KG1 (cell line): Measurements from ENCODE around the gene NCOR1.
"Not testable (repeated sequence)": the region's sequence is repeated elsewhere in the genome, so short reads cannot be mapped to it uniquely, and the experiment has no call there.

ENCODE experiments used
- DNase-seq: peaks from one replicate; lab custom pipeline; 2025; lab: John Stamatoyannopoulos, UW

NCOR1 gene

GRCh38 chr17:16215273-16215964 lies at the start of gene NCOR1:
Gene NCOR1 (minus strand): TSS chr17:16215534. CDS start chr17:16194569, 20,965 bp downstream.
- DNase-seq, result peak; percentile 76

GRCh38 chr17:16262201-16262600 lies 46.9 kb upstream of the NCOR1 start:
- no peak for DNase-seq

GRCh38 chr17:16261049-16261448 lies 45.7 kb upstream of the NCOR1 start:
- no peak for DNase-seq

GRCh38 chr17:16259926-16260325 lies 44.6 kb upstream of the NCOR1 start:
- DNase-seq, result no peak

DNA sequence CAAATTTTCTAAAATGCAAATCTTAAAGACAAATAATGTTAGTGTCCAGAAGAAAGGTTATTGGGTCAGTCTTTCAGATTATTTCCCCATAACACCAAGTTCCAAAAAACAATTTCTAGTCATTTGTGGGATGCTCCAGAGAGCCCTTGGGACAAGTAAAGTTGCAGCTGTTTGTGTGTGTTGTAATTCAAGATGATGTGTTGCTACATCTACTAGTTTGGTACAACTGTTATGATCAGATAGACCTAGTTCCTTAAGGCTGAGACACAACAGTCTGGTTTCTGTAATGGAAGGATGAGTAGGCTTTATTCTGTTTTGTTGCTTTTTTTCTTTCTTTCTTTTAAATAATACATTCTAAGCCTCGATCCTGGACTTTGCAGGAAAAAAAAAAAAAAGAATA lies 43.6 kb upstream of the NCOR1 start:
- no peak for DNase-seq

- no peak for DNase-seq
These were observed 40.2 kb upstream of the NCOR1 start for GRCh38 chr17:16255481-16255921.

DNA sequence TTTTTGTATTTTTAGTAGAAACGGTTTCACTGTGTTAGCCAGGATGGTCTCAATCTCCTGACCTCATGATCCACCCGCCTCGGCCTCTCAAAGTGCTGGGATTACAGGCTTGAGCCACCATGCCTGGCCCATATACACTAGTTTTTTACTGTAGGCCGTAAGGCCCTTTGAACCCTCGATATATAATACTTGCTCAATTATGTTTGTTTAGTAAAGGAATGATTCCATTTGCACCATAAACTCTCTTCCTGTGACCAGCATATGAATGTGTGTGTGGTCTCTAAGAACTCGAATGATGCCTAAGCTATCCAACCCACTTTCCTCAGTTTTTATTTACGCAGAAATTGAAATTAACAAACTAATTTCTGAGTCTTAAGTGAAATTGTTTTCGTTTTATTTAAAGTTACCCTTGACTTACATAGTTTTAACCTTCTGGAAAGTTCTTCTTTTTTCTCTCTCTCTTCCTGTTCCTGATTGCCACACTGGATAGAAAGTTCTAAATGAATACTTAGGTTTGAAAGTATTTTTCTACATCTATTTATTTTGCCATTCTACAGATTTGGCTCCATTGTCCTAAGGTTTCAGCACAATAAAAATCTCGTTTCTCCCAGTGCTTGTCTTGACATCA lies 39.6 kb upstream of the NCOR1 start:
- no peak for DNase-seq

DNA sequence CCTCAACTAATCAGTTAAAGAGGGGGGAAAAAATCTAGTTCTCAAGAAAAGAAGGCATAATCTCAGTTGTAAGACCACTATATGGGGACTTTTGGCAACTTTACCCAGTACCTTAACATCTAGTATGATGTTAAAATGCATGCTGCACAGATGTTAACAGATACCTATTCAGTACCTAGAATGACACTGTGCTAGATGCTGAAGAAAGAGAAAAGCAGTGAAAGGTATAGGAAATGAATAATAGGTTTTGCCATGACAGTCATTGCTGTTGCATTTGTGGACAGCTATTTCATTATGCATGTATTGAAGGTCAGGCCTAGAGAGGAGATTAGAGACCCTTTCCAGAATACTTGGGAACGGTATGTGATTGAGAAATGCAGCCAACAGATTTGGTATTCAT lies 36.2 kb upstream of the NCOR1 start:
- DNase-seq, result no peak

DNA sequence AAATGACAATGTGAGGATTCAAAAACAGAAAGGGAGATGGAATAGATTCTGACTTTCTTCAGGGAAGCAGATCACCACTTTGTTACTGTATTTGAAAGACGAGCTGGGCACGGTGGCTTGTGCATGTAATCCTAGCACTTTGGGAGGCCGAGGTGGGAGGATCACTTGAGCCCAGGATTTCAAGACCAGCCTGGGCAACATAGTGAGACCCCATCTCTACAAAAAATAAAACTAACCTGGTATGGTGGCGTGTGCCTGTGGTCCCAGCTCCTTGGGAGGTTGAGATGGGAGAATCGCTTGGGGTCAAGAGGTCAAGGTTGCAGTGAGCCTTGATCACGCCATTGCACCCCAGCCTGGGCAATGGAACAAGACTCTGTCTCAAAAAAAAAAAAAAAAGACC lies 35.7 kb upstream of the NCOR1 start:
- DNase-seq, result no peak

GRCh38 chr17:16250635-16251034 lies 35.3 kb upstream of the NCOR1 start:
- no peak for DNase-seq

DNA sequence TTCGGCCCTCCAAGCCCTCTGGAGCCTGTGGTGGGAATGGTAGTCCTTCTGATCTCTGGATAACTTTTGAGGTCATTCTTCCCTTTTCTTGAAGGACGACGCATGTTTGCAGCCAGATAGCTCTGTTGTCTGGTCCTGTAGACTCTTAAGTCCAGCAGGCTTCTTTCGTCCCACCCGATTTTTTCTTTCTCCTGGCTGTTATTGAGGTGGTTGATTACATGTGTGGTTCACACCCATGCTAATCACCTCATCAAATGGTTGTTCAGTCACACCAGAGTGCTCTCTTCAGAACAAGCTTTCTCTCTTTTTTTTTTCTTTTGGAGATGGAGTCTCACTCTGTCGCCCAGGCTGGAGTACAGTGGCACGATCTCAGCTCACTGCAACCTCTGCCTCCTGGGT lies 32.3 kb upstream of the NCOR1 start:
- DNase-seq, result no peak

- no peak for DNase-seq
These were observed 28.6 kb upstream of the NCOR1 start for GRCh38 chr17:16243801-16244567.

DNA sequence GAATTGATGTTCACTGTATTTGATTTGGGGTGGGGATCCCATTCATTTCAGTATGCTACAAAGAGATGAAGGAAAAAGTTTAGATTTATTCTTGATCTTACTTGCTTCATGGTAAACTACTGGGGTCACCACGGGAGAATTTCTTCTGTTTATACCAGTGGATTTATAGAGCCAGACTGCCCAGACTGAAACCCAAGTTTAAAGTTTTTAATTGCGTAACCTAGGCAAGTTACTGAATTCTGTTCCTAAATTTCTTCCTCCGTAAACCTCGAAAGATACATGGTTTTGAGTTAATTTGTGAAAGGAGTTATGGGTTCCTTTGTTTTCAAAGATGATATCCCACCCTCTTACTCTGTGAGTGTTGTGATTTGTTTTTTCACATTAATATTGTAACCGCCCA lies 28.1 kb upstream of the NCOR1 start:
- DNase-seq, result no peak

DNA sequence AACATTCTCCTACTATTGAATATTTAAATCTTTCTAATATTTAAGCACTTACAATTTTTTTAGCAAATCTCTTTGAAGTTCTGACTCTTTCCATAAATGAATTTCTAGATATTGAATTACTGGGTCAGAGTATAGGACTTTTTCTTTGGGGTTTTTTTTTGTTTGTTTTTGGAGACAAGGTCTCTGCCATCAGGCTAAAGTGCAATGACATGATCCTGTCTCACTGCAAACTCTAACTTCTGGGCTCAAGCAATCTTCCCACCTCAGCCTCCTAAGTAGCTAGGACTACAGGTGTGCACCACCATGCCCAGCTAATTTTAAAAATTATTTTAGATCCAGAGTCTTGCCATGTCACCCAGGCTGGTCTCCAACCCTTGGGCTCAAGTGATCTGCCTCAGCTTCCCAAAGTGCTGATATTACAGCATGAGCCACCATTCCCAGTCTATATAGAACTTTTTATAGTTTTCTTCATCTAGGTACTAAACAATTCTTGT lies 26.6 kb upstream of the NCOR1 start:
- DNase-seq, result no peak

GRCh38 chr17:16239931-16240330 lies 24.6 kb upstream of the NCOR1 start:
- no peak for DNase-seq

DNA sequence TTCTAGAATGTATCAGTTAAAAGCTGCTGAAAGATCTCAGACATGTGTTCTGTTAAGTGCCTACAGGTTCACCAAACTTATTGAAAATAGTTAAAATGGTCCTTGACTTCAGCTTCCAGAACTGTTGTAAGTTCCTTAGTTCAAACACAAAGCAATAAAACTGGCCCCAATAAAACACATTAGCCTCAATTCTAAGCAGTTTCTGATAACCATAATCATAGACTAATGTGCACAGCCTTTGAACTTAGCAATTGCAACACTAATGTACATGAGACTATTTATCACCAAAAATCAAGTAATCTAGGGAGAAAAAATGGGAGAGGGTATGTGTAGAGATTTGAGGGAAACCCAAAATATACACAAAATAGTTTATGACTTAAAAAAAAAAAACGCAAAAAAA lies 17.1 kb upstream of the NCOR1 start:
- DNase-seq, result no peak

DNA sequence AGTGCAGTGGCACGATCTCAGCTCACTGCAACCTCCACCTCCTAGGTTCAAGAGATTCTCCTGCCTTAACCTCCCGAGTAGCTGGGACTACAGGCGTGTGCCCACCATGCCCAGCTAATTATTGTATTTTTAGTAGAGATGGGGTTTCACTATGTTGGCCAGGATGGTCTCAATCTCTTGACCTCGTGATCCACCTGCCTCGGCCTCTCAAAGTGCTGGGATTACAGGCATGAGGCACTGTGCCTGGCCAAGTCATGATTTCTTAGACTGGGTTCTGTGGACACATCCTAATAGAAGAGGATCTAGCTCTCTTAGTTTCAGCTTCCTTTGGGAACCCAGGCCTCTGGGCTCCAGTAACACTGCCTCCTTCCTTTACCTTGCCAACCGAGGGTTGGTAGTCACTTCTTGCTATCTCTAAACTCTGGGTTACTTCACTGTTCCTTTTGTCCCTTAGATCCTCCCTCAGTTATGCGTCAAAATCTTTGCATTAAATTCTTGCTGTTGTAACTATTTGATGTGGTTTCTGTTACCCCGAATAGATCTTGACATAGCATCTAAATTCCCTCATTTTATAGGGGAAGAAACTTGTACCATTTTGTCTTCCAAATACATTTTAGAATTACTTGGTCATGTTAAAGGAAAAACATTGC lies 14.7 kb upstream of the NCOR1 start:
- DNase-seq, result not testable (repeated sequence)

DNA sequence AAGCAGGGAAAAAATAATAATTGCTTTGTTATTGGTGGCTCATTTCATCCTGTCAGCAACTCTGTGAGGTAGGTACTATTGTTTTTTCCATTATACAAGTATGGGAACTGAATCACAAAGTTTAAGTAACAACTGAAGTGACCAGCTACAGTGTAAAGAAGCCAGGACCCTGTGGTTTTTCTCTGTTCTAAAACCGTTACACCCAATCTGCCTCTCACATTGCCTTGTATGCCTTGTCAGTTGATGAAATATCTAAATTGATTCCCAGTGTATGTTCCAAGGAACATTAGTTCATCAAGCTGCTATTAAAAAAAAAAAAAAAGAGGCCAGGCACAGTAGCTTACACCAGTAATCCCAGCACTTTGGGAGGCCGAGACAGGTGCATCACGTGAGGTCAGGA lies 7.1 kb upstream of the NCOR1 start:
- no peak for DNase-seq

DNA sequence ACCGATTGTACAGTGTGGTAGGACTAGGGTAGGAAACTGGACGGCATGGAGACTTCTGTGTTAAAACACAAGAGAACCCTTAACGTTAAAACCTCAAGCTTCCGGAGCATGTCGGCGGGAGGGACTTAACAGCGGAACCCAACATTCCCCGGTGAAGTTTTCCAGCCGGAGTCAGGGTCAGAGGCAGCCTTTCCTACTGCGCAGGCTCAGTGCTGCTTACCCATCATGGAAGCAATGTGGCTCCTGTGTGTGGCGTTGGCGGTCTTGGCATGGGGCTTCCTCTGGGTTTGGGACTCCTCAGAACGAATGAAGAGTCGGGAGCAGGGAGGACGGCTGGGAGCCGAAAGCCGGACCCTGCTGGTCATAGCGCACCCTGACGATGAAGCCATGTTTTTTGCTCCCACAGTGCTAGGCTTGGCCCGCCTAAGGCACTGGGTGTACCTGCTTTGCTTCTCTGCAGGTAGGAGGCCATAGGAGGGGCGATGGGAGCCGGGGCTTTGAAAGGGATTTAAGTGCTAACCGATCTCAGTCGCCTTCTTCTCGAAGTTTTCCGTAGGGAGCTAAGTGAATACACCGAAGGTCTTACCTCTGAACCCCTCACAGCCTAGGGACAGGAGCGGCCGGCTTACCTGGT lies 1.8 kb upstream of the NCOR1 start, which contains the start of gene PIGL:
TSS of gene PIGL (plus strand) at position 209 of the 634 bp plus-strand sequence. CDS start at position 226, 17 bp downstream.
- peak; percentile 38 for DNase-seq

GRCh38 chr17:16216341-16217001 lies 1.1 kb upstream of the NCOR1 start:
- not testable (repeated sequence) for DNase-seq

GRCh38 chr17:16215965-16216316 lies 607 bp upstream of the NCOR1 start:
- DNase-seq, result no peak

DNA sequence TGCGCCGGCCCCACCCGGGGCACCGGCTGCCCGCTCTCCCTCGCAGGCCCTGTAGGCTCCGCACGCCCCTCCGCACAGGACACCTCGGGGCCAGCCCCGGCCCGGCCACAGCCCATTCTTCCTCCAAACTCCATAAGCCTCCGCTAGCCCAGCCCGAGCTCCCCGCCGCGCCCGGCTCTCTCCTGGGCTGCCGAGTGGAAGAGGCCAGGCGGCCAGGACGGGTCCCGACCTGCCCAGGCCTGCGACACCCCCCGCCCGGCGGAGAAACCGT lies 397 bp downstream of the NCOR1 start:
- DNase-seq, result no peak
